HG02588 (cell line): Measurements from ENCODE around the gene RIPOR3.
"Not testable (repeated sequence)": the region's sequence is repeated elsewhere in the genome, so short reads cannot be mapped to it uniquely, and the experiment has no call there.

Experiments used
- ATAC-seq: cut with Tn5 transposase; IDR thresholded peaks from one replicate; pipeline ENCODE4 v1.9.1; 2021; ENCODE audit warnings: mild to moderate bottlenecking, moderate library complexity; ENCODE audit not compliant: unreplicated experiment

RIPOR3 gene

DNA sequence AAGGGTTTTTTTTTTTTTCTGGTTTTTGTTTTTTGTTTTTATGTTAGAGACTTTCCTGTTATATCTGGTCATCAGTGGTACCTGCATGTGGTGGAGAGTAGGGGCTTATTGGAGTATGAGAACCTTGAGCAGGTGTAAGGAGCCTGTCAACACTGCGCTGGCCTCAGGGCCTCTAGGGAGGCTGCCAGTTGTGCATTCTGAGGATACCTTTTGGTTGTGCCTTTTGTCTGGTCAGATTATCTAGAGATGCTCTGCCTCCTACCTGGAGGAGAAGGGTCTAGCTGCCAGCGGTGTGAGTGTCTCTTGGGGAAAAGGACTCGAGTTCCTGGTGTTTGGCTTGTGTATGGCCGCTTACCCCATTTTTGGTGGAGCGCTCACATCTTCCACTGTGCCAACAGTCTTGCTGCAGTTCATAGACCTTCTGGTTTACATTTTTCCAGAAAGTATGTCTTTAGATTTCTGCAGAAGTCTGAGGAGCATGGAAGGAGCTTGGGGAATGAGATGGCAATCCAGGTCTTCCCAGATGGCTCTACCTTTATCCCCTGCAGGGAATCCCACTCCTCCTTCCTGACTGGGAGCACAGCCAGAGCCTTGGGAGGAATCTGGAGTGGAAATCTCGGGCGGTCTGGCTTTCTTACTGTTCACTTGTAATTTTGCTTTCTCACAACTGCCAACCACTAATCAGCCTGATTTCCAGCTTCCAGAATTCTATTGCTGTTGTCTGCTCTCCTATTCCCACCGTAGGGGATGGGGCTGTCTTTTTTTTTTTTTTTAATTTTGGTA, 131.3 kb downstream of the RIPOR3 start:
- no peak for ATAC-seq

DNA sequence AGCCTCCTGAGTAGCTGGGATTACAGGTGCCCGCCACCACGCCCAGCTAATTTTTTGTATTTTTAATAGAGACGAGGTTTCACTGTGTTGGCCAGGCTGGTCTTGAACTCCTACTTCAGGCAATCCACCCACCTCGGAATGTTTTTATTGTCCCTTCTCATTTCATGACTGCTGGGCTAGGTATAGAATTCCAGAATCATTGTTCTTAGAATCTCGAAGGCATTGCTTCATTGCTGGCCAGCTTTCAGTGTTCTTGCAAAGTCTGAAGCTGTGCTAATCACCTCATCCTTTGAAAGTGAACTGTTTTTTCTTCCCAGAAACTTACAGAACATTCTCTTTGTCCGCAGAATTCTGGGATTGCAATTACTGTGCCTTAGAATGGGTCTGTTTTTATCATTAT, 132.2 kb downstream of the RIPOR3 start:
- no peak for ATAC-seq

DNA sequence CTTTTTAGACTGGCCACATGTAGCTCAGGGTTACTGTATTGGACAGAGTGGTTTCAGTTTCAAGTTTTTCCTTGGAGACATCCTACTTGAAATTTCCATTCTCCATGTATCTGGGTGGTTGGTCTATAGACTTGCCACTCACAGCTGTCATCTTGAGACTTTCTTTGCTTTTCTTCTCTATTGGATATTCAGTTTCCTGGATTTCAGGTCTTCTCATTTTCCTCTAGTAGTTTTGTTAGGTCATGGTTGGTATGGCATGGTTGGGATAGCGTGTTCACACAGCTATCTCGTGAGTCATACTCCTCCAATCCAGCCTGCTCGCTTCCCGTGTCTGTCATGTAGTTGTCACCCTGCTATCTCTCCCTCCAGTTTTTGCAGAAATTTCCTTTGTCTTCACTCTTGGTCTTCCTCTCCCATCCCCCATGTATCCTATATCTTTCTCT, 132.8 kb downstream of the RIPOR3 start:
- no peak for ATAC-seq

DNA sequence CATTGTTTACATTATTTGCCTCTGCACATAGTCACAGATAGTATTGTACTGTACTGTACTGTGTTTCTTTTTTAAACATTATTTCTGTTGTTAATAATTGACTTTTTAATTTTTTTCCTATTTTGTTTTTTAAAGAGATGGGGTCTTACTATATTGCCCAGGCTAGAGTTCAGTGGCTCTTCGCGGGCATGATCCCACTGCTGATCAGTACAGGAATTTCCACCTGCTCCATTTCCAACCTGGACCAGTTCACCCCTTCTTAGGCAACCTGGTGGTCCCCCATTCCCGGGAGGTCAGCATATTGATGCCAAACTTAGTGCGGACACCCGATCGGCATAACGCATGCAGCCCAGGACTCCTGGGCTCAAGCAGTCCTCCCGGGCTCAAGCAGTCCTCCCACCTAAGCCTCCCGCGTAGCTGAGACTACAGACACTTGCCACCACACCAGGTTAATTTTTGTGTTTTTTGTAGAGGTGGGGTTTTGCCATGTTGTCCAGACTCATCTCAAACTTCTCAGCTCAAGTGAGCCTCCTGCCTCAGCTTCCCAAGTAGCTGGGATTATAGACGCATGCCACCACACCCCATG, 133.7 kb downstream of the RIPOR3 start:
- no peak for ATAC-seq

DNA sequence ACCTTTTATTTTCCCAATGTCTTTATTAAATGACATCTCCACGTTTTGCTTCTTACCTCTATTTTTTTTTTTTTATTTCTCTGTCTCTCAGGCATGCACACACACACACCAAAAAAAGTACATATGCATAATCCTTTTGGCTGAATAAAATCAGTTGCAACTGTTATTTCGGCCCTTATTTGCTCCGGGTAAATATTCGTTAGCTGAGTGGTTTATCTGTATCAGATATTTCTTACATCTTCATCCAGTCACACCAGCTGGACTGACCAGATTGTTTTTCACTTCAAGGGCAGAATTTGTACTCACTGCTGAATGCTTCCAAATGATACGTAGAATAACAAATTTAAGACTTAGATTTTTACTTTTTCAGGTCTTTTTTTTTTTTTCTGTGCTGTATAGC, 135.7 kb downstream of the RIPOR3 start:
- no peak for ATAC-seq

DNA sequence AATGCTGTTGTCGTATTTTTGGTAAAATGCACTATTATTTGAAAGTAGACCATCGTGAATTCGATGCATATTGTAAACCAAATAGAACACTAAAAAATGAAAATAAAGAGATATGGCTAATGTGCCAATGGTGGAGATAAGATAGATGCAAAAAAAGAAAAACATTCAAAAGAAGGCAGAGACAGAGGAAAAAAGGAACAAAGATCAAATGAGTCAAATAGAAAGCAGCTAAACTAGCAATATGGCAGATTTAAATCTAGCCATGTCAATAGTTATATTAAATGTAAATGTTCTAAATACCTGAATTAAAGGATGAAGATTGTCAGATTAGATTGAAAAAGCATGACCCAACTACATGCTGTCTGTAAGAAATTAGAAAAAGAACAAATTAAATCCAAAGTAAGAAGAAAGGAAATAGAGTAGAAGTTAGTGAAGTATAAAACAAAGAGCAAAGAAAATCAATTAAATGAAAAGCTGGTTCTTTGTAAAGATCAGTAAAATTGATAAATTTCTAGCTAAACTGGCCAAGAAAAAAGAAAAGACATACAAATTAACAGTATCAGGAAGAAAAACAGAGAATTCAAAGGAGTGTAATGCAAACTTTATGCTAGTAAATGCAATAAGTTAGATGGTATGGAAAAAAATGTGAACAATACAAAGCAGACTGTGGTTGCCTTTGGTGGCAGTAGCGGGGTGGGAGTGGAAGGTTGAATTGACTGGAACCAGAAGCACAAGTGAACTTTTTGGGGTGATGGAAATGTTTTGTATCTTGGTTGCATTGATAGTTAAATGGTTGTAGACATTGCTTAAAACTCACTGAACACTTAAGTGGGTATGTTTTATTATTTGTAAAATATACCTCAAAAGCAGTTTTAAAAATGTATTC, 136.4 kb downstream of the RIPOR3 start:
- no peak for ATAC-seq

DNA sequence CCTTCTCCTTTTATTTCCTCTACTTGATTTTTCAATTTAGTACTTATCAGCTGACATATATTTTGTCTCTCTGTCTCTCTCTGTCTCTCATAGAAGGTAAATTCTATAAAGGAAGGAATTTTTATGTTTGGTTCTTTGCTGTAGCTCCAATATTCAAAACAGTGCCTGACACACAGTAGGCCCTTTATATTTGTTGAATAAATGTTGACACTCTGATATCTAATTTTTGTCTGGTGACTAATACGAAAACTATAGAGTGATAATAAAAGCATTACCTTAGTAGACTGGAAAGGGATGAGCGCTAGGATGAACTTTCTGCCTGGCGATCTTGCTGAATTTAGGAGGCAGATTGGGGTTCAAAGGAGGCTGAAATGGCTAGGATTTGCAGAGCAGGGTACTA, 138.4 kb downstream of the RIPOR3 start:
- no peak for ATAC-seq

DNA sequence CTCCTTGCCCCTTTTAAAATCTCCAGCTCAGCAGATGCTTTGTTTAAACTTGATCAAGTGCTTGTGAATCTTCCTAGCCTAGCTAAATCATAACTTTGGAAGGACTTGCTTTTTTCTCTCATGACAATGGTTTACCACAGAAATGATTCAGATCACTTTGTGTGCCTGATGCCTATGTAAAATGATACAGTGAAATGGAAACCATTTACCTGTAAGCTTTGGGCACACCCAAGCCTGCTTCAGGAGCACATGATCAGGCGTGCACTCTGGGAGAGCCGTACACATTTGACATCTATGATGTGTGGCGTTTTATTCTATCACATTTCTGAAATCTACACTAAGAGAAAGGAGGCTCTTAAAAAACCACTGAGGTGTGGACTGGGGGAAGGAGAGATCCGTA, 140.1 kb downstream of the RIPOR3 start:
- ATAC-seq: no peak

DNA sequence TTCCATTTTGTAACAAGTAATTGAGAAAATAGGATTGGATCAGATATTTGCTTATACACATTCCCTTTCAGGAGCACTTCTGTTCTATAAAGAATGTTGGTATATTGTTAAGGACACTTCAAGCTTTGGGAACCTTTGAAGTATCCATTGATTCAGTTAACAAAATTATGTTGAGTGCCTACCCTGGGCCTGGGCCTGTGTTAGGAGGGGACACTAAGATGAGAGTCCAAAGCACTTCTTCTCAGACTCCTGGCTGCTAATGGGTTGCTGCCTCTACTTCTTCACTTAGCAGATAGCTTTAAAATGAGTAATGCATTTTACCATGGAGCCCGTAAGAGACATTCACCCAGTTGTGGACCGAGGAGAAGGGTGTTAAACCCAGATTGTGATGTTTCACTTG, 140.8 kb downstream of the RIPOR3 start:
- ATAC-seq: no peak

DNA sequence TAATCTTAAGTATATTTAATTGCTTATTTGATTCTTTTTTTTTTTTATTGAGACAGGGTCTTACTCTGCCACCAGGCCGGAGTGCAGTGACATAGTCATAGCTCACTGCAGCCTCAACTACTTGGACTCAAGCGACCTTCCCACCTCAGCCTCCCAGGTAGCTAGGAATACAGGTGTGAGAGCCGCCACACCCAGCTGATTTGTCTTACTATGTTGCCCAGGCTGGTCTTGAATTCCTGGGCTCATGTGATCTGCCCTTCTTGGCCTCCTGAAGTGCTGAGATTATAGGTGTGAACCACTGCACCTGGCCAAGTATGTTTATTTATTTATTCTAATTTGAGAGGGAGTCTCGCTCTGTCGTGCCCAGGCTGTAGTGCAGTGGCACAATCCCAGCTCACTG, 142.9 kb downstream of the RIPOR3 start:
- ATAC-seq: no peak

DNA sequence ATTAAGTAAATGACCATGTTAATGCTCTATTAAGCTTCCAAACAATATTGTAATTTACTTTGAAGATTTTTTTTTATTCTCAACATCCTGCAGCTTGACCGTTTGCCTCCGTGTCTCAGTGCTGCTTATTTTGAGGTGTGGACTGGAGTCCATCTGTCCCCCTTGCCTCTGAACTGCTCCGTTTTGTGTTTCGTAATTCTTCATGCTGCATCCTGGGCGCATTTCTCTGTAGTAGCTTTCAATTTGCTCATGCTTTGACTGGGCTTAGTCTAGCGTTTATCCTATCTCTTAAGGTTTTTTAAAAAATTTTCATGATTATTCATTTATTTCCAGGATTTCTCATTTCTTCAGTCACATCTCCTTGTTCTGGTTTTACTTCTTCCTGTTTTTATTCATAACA, 143.4 kb downstream of the RIPOR3 start:
- ATAC-seq: no peak

DNA sequence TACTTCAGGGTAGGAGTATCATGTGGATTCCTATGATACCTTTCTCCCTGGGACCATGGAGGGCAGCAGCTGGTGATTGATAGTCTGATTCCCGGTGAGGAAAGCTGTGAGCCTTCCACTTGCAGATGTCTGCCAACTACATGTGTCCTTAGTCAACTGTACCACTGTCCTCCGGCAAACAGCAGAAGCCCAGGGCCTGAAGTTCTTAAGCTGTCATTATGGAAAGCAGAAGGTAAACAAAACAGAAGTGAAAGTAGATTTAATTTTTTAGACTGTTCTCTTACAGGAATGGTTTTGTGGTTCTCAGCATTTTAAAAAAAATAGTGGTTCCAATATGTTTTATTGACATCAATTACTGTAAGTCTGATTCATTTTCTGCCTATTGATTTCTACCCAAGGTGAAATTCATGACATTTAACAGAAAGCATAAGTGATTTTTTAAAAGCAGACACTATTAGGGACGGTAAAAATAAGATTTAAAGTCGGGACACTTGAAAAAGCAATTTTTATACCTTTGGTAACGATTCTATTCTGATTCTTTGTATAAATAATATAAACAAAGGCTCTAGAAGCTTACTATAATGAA, 144.5 kb downstream of the RIPOR3 start:
- no peak for ATAC-seq

DNA sequence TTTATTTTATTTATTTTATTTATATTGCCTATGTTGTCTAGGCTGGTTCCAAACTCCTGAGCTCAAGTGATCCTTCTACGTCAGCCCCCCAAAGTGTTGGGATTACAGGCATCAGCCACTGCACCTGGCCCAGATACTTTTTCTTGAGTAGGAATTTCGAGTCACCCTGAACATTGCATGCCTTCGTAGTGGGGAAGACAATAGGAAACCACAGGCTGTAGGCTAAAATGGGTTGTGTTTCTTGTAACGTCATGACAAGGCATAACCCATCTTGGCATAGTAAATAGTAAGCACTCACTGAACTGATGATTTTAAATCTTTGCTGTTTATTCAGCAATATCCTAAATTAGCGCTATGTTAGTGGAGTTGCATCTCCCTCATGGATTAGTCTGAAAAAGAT, 146.2 kb downstream of the RIPOR3 start:
- no peak for ATAC-seq

DNA sequence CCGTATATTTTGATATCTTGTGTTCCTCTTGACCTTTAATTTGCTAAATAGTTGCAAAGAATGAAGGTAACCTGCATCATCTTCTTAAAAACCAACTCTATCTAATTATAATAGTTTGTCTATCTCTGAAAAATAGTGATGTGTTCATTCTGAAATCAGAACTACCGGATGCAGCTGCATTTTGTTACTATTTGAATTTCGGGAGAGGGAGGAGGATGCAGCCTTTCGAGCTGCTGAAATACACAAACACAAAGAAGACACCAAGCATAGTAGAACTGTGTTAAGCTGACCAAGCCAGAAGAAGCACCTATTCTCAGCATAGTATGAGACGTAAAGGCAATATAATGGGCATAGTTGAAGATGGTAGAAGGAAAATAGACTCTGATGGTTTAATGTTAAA, 148.0 kb downstream of the RIPOR3 start:
- no peak for ATAC-seq

DNA sequence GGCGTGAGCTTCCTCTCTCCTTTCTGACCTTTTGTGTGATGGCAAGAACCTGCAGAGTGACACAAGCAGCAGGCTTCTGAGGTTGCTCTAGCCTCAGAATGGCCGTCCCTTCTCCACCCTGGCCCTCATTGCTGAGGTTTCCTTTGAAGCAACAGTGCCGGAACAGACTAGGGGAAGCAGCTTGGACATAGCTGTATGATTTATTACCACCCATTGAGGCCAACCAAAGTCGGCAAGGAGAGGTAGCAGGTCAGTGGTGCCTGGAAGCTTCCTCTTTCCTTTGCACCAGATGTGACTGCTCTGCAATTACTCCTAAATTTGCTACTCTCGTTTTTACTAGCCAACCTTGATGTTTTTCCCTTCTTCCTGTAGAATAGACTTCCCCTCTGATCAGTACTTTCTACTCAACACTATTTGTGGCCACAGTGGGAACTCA, 149.7 kb downstream of the RIPOR3 start:
- ATAC-seq: no peak

DNA sequence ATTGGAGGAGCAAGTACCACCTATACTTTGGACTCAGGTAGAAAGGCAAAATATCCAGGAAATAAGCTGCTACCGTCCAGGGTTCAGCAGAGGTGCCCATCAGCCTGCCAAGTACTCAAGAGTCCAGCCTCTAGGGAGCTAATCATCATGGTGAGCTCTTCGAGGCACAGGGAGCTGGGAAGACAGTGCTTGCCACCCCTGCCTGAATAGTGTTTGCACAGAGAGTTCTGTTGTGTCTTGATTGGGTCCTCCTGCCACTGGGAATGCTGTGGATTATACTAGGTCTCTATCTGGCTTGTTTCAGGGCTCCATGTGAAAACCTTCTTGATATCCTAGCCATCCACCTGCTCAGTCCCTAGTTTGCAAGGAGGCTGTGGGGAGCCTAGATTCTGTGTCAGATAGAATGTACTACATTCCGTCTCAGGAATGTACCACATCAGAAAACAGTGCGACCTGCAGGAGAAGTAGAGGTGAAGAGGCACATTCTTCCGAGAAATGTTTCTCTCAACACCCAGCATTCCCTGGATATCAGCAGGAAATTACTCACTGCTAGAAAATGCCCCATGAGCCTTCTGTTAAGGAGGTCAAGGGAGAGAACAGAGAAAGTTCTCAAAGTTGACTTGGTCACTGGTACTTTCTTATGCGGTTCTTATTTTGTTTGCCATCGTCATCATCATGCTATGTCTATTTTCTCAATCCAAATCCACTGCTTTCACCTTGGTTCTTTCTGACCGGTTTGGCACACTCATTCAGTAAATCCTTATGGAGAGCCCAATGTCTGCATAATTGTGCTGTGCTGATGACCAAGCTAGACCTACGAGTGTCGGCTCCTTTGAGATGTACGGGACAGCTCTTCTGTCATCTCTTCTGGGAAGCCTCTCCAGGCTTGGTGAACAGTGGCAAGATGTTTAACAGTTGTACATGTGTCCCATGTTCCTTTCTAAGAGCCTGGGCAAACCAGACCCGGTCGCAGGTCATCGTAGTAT, 150.4 kb downstream of the RIPOR3 start:
- ATAC-seq: no peak

DNA sequence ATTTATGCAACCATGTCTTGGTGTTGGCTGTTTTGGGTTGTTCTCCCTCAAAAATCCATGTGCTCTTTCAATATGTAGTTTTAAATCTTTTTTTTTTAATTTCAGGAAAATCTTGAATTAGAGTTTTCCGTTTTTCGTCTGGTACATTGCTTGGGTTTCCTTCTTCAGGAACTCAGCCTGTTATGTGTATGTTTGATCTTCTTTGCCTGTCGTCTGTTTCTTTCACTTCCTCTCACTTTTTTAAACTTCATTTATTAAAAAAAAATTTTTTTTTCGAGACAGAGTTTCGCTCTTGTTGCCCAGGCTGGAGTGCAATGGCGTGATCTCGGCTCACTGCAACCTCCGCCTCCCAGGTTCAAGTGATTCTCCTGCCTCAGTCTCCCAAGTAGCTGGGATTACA, 151.5 kb downstream of the RIPOR3 start:
- ATAC-seq: not testable (repeated sequence)

DNA sequence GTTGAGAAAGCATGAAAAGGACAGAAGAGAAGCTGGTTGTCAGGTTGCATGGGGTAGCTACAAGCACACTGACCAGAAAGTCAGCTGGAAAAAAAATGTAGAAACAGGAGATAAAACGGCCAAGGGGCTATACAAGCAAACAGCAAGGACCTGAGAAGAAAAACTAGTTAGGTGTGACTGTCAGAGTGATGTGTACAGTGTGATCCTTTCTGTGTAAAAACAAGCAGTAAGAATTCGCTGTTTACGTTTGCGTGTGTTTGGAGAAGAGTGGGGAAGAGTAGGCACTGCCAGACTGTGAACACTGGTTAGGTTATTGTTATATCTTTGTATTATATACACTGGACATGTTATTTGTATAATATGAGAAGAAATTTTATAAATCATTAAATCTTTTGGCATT, 153.1 kb downstream of the RIPOR3 start:
- no peak for ATAC-seq

DNA sequence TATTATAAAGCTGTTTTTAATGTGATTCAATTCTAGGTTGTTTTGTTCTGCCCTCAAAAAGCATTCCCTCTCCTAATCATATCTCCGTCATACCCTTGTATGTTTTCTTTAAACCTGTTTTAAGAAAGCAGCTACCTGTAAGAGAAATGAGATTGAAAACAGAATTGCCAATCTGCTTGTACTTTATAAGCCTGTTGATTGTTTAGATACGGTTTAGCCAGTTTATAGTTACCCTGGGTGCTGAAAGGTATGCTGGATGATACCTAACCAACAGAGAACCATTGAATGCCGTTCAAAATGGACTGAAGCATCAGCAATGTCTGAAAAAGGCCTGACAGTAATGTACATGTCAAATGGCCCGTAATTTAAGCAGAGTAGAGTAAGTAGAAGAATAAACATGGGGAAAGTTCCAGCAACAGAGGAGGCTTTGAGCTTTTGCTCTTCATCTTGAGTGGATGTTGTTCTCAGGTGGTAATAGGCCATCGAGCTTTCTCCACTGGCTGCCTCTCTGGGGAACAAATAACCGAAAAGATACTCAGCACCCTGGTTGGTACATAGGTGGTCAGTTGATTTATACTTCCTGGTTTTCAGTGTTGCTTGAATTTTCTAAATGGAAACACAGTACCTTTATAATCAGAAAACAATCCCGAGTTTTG, 153.7 kb downstream of the RIPOR3 start:
- no peak for ATAC-seq

DNA sequence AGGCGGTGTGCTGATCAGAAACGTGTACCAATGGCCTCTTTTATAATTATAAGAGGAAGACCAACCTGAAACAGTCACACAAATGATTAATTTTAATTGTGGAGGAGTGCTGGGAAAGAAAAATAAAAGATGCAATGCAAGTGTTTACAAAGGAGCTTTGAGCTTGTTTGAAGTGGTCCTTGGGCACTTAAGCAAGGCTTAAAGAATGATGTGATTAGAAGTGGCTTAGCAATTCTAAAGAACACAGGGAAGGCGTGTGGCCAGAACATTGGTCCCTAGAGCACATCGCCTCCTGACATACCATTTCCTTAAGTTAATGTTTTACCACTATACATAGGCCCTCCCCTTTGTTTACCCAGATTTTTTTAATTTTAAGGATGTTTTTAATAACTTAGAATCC, 155.0 kb downstream of the RIPOR3 start:
- no peak for ATAC-seq
